Aorta (tissue), 5 donors: ENCODE measurements around the gene MFSD11. TPM values are rescaled to one million over a fixed set of nuclear protein-coding genes. Genes with fewer than 3 reads are reported as not detected.
"Not testable (repeated sequence)": the region's sequence is repeated elsewhere in the genome, so short reads cannot be mapped to it uniquely, and the experiment has no call there.

ENCODE experiments used
- ATAC-seq: fragments of 200-7000 bp; cut with Tn5 transposase; one replicate; pipeline ENCODE4 v1.9.1; 2022; ENCODE audit warnings: moderate library complexity; ENCODE audit not compliant: low FRiP score
- DNase-seq, 2 donors: peaks; one replicate each; pipeline ENCODE4 v3.0.0-alpha.2; 2020
- H3K27ac ChIP-seq, 2 donors: one replicate each; pipeline ENCODE4 v1.5.1; 2013; ENCODE audit warnings: low read length in 2 of 2, mild to moderate bottlenecking in 2 of 2, moderate library complexity in 2 of 2, control low read depth in 1 of 2, inconsistent platforms in 1 of 2, low read depth in 1 of 2
- H3K27me3 ChIP-seq, 2 donors: one replicate each; pipeline ENCODE4 v1.6.1; 2013; ENCODE audit warnings: control low read depth in 1 of 2, low read length in 1 of 2, mild to moderate bottlenecking in 1 of 2, moderate library complexity in 1 of 2; ENCODE audit not compliant: insufficient read depth in 2 of 2, control insufficient read depth in 1 of 2
- H3K36me3 ChIP-seq, 2 donors: one replicate each; pipeline ENCODE4 v1.6.1; 2013; ENCODE audit warnings: control low read depth in 1 of 2, low read length in 1 of 2, mild to moderate bottlenecking in 1 of 2; ENCODE audit not compliant: insufficient read depth in 2 of 2, control insufficient read depth in 1 of 2
- H3K4me1 ChIP-seq, 2 donors: one replicate each; pipeline ENCODE4 v1.6.1; 2013; ENCODE audit warnings: low read length in 2 of 2, control low read depth in 1 of 2, mild to moderate bottlenecking in 1 of 2, moderate library complexity in 1 of 2; ENCODE audit not compliant: insufficient read depth in 2 of 2, control insufficient read depth in 1 of 2
- H3K4me3 ChIP-seq, 2 donors: one replicate each; pipeline ENCODE4 v1.5.1; 2013; ENCODE audit warnings: low read length in 2 of 2, control low read depth in 1 of 2, mild to moderate bottlenecking in 1 of 2
- H3K9me3 ChIP-seq: one replicate; pipeline ENCODE4 v1.6.1; 2013; ENCODE audit warnings: mild to moderate bottlenecking, low read length; ENCODE audit not compliant: control insufficient read depth
- WGBS, 2 donors: extraction: QIAGEN DNeasy Blood & Tissue Kit; methylation state at CpG; one replicate each; pipeline ENCODE4 v1.1.7; 2013; 5-methylcytosine and 5-hydroxymethylcytosine counted together
- intact Hi-C, 2 donors: fragments of 100-400 bp; cut with DNase I; formaldehyde crosslinking; loops; one replicate each; pipeline versions ENCODE4 v1.14.2 to v1.15.0; 2022
- polyA plus RNA-seq, 2 donors: library from polyadenylated mRNA; stranded (reverse); fragments of 200-250 nt; gene quantifications; one replicate each; pipeline ENCODE4 v1.2.3, GENCODE V29; 2013
- total RNA-seq, 2 donors: library from RNA; stranded (reverse); fragmentation: NEBNext Ultra II Directional; extraction: Animal tissue kit (Norgen Biotek cat#: 25700); gene quantifications; one replicate each; pipeline ENCODE4 v1.2.1, GENCODE V29; 2021
- donor health status: healthy with polysubstance abuse.
- donor health status: Bipolar disorder and iron deficiency.
- donor health status: DM: no; HTN: no; CAD: no.
- donor health status: DM: no; HTN: no; CAD: no.
- donor health status: DM: yes; HTN: yes; CAD: no.

The MFSD11 gene
- total and polyA plus RNA-seq, 4 donors = 6.8 to 38.2 (median 22.2) TPM

- H3K4me1 ChIP-seq, H3K36me3 ChIP-seq, H3K4me3 ChIP-seq, ATAC-seq, H3K27ac ChIP-seq, DNase-seq, intact Hi-C loops, H3K27me3 ChIP-seq, H3K9me3 ChIP-seq: not testable (repeated sequence)
- 93 to 94% methylated on average over 4 of the region's 4 CpGs for WGBS, 2 donors
Measured at GRCh38 chr17:76806767-76807166, 68.8 kb downstream of the MFSD11 start.

- Histone ChIP-seq H3K27me3 (no peaks in the 10 kb centered on the region), H3K27ac (no peak overlapping the region), H3K4me1 (no peaks in the 10 kb centered on the region), H3K9me3 (no peaks in the 10 kb centered on the region), H3K4me3 (no peak overlapping the region), H3K36me3 (no peaks in the 10 kb centered on the region)
- intact Hi-C loops = no loop called here
- DNase-seq = no peak
- WGBS, 2 donors = 89 to 96% methylated on average over 4 of the region's 4 CpGs
- ATAC-seq = no peak
Measured at GRCh38 chr17:76808326-76808725, 70.4 kb downstream of the MFSD11 start.

- no peak overlapping the region for H3K27ac ChIP-seq
- intact Hi-C loops = no loop called here
- no peak overlapping the region for H3K4me3 ChIP-seq
- no peaks in the 10 kb centered on the region for H3K4me1 ChIP-seq
- H3K36me3 ChIP-seq = no peaks in the 10 kb centered on the region
- H3K9me3 ChIP-seq = no peaks in the 10 kb centered on the region
- ATAC-seq (no peak), DNase-seq (no peak)
- 85 to 89% methylated on average over 4 of the region's 4 CpGs for WGBS, 2 donors
- H3K27me3 ChIP-seq = no peaks in the 10 kb centered on the region
Measured at GRCh38 chr17:76810956-76811355, 73.0 kb downstream of the MFSD11 start.

GRCh38 chr17:76811834-76812233 is 73.9 kb downstream of the MFSD11 start:
- 86 to 90% methylated on average over 5 of the region's 5 CpGs for WGBS, 2 donors

GRCh38 chr17:76812263-76812662 is 74.3 kb downstream of the MFSD11 start:
- Histone ChIP-seq H3K4me1 (no peaks in the 10 kb centered on the region), H3K9me3 (no peaks in the 10 kb centered on the region), H3K27ac (no peak overlapping the region), H3K4me3 (no peak overlapping the region), H3K36me3 (no peaks in the 10 kb centered on the region), H3K27me3 (no peaks in the 10 kb centered on the region)
- DNase-seq (no peak), ATAC-seq (no peak)
- intact Hi-C loops = no loop called here
- 82% methylated on average over 4 of the region's 4 CpGs for WGBS, 2 donors

More at GRCh38 chr17:76811834-76812233, 73.9 kb downstream of the MFSD11 start:
- H3K27ac ChIP-seq = no peak overlapping the region
- no peak overlapping the region for H3K4me3 ChIP-seq
- no peak for DNase-seq
- no peaks in the 10 kb centered on the region for H3K27me3 ChIP-seq
- H3K36me3 ChIP-seq = no peaks in the 10 kb centered on the region
- H3K9me3 ChIP-seq = no peaks in the 10 kb centered on the region
- no peaks in the 10 kb centered on the region for H3K4me1 ChIP-seq
- intact Hi-C loops = no loop called here
- ATAC-seq = no peak

- Histone ChIP-seq H3K4me3 (no peak overlapping the region), H3K4me1 (no peaks in the 10 kb centered on the region), H3K27ac (no peak overlapping the region), H3K36me3 (no peaks in the 10 kb centered on the region), H3K27me3 (no peaks in the 10 kb centered on the region), H3K9me3 (no peaks in the 10 kb centered on the region)
- 78 to 87% methylated on average over 4 of the region's 4 CpGs for WGBS, 2 donors
- no peak for ATAC-seq
- intact Hi-C loops = no loop called here
- no peak for DNase-seq
Measured at GRCh38 chr17:76812968-76813367, 75.0 kb downstream of the MFSD11 start.

- intact Hi-C loops, H3K27me3 ChIP-seq, H3K4me1 ChIP-seq, H3K4me3 ChIP-seq, H3K36me3 ChIP-seq, DNase-seq, H3K27ac ChIP-seq, H3K9me3 ChIP-seq, ATAC-seq: not testable (repeated sequence)
- 76 to 81% methylated on average over 6 to 9 of the region's 9 CpGs for WGBS, 2 donors
Measured at GRCh38 chr17:76815907-76816589, 78.1 kb downstream of the MFSD11 start.

GRCh38 chr17:76816590-76817135 is 78.7 kb downstream of the MFSD11 start:
- H3K4me3 ChIP-seq = no peak overlapping the region
- H3K36me3 ChIP-seq = no peaks in the 10 kb centered on the region
- ATAC-seq (no peak), DNase-seq (no peak)
- H3K27ac ChIP-seq = no peak overlapping the region
- no peaks in the 10 kb centered on the region for H3K4me1 ChIP-seq
- no peaks in the 10 kb centered on the region for H3K9me3 ChIP-seq
- intact Hi-C loops = no loop called here
- H3K27me3 ChIP-seq = no peaks in the 10 kb centered on the region
- 7% methylated on average over 8 of the region's 8 CpGs for WGBS, 2 donors

- DNase-seq (no peak), ATAC-seq (no peak)
- Histone ChIP-seq H3K36me3 (no peaks in the 10 kb centered on the region), H3K27ac (no peak overlapping the region), H3K9me3 (no peaks in the 10 kb centered on the region), H3K4me3 (no peak overlapping the region), H3K27me3 (no peaks in the 10 kb centered on the region), H3K4me1 (no peaks in the 10 kb centered on the region)
- 0 to 18% methylated on average over 1 of the region's 1 CpG for WGBS, 2 donors
- intact Hi-C loops = no loop called here
Measured at GRCh38 chr17:76820039-76820438, 82.1 kb downstream of the MFSD11 start.
